Endometrial microvascular endothelial cells (primary cell): ENCODE results near the gene SAMD14. TPM values are rescaled to one million over a fixed set of nuclear protein-coding genes. Genes with fewer than 3 reads are reported as not detected.

Source experiments
- in situ Hi-C: cut with HindIII; loops from 2 replicates; pipeline ENCODE4 v1.10.0; 2017; ENCODE audit warnings: low sequenced_read_pairs, low pct_unique_long_range_greater_than_20kb; ENCODE audit errors: inconsistent ontology term
- total RNA-seq: library from RNA; depleted of rRNA; stranded (reverse); fragments of >200 nt; gene quantifications from one replicate; pipeline ENCODE4 v1.2.3, GENCODE V29; 2015; ENCODE audit errors: inconsistent ontology term

Gene SAMD14
- total RNA-seq, 1 donor from 2014 or later: 1.5 TPM

GRCh38 chr17:50165867-50166517 is 36.0 kb upstream of the SAMD14 start, which contains the start of gene SGCA:
Gene SGCA (plus strand): TSS chr17:50166005. CDS start chr17:50166041, 36 bp downstream.
- in situ Hi-C loops: no loop called here

- in situ Hi-C loops: no loop called here
Measured at GRCh38 chr17:50165466-50165865, 35.5 kb upstream of the SAMD14 start.

- in situ Hi-C loops: no loop called here
Measured at GRCh38 chr17:50165066-50165465, 35.1 kb upstream of the SAMD14 start.

GRCh38 chr17:50164697-50164988 is 34.7 kb upstream of the SAMD14 start:
- in situ Hi-C loops: no loop called here

GRCh38 chr17:50163843-50164696 is 34.1 kb upstream of the SAMD14 start:
- in situ Hi-C loops: no loop called here

- in situ Hi-C loops: no loop called here
Measured at GRCh38 chr17:50162466-50163254, 32.7 kb upstream of the SAMD14 start.

- in situ Hi-C loops: no loop called here
Measured at GRCh38 chr17:50161911-50162288, 31.9 kb upstream of the SAMD14 start.

GRCh38 chr17:50161023-50161910 is 31.3 kb upstream of the SAMD14 start:
- in situ Hi-C loops: no loop called here

GRCh38 chr17:50157891-50158290 is 27.9 kb upstream of the SAMD14 start:
- in situ Hi-C loops: no loop called here

GRCh38 chr17:50155115-50155819 is 25.3 kb upstream of the SAMD14 start:
- in situ Hi-C loops: no loop called here

- in situ Hi-C loops: no loop called here
Measured at GRCh38 chr17:50154604-50155003, 24.6 kb upstream of the SAMD14 start.

GRCh38 chr17:50153650-50154575 is 24.0 kb upstream of the SAMD14 start:
- in situ Hi-C loops: no loop called here

- in situ Hi-C loops: no loop called here
Measured at GRCh38 chr17:50152736-50153135, 22.8 kb upstream of the SAMD14 start.

GRCh38 chr17:50151937-50152547 is 22.1 kb upstream of the SAMD14 start:
- in situ Hi-C loops: no loop called here

- in situ Hi-C loops: no loop called here
Measured at GRCh38 chr17:50151041-50151936, 21.3 kb upstream of the SAMD14 start.
